GM12801 (cell line): ENCODE measurements around the gene SH3RF3.

Experiments used
- CTCF ChIP-seq: IDR thresholded peaks from one replicate; pipeline ENCODE4 v1.5.1; 2011; ENCODE audit warnings: control low read depth; ENCODE audit not compliant: insufficient read length; ENCODE audit errors: extremely low read depth

SH3RF3 gene

DNA sequence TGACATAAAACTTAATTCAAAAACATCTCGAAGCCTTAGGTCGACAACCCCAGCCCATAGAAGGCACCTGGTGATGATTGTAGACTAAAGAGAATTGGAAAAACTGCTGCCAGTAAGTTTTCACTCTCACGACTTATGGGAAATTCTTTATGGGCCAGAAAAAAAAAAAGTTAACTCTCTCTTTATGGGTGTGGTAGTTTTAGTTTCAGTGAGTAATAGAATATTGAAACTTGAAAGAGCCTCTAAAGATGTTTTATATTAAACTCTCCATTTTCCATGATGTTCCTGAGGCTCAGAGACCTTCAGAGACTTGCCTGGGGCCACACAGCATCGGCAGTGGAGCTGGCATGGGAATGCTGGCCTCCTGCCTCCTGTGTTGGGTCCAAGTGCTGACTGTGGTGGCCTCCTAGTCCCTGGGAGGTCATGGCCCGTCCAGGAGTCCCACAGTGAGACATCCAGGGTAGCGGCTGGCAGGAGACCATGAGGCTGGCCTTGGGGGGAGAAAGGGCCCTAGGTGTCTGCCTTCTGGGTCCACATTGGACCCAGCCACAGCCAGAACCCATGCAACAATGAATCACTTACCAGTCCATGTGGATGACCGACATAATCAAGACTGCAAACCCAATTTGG, 325.9 kb downstream of the SH3RF3 start:
- no peak for TF ChIP-seq CTCF

DNA sequence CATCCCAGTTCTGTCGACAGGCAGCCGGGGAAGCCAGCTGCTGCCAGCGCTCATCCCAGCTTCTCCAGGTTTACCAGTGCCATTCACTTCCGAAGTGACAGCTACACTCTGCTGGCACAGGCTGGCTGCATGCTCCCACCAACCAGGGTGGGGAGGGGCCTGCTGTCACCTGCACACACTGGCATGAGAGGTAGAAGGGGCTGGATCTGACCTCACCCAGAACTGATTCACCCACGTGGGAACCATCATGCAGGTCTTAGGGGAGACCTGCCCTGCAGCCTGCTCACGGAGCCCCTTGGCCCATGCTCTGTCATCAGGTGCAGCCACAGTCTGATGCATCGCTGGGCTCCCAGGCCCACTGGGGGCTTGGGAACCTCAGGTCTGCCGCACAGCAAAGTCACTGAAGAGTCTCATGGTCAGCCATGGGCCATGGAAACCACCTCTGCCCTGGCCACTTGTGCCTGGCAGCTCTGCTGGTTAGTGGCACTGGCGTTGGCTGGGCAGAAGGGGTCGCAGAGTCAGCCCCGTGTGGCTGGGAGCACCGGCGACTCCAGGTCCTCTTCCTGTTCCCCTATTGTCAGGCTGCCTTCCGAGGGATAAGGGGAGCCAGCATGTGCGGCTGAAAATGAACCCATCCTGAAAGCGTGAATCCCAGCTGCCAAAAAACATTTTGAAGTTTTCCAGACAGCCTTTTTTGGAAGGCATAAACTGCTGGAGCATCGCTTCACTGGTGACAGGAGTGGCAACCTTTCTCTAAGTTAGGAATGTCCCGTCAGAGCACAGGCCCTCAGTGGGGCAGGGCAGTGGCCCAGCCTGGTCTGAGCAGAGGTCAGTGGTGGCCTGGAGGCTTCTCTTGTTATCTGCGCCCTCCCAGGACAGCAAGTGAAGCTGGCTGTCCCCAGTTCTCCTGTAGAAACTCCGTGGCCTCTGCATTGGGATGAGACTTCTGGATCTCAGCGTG, 327.0 kb downstream of the SH3RF3 start:
- no peak for TF ChIP-seq CTCF

DNA sequence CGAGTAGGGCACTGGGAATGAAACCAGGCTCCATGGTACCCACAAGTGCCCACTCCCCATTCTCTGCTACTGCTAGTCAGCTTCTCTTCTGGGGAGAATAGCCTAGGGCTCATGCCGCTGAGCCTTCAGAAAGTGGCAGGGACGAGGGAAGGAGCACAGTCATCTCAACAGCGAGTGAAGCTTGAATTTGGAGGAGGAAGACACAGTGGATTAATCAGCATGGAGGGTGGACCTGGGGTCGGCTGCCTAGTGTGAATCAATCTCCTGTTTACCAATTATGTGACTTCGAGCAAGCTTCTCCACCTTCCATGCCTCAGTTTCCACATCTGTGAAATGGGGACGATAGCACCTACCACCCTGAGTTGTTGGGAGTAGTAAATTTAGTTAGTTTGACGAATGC, 327.8 kb downstream of the SH3RF3 start:
- no peak for TF ChIP-seq CTCF

DNA sequence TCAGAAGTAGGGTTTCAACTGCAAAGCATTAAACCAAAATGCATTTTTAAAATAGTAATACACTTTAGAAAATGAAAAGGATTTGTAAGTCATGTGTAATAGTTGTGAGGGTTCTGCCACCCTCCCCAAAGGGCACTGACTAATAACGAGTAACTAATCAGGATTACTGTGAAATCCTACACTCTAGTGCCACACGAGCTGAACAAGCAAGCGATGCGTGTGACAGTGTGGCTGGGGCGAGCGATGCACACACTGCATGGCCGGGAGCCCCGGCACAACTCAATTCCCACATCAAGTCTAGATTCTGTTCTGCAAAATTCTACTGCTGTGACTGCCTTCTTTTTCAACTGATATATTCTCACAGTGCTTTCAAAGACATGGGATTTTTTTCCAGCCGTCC, 328.4 kb downstream of the SH3RF3 start:
- TF ChIP-seq CTCF, result no peak

DNA sequence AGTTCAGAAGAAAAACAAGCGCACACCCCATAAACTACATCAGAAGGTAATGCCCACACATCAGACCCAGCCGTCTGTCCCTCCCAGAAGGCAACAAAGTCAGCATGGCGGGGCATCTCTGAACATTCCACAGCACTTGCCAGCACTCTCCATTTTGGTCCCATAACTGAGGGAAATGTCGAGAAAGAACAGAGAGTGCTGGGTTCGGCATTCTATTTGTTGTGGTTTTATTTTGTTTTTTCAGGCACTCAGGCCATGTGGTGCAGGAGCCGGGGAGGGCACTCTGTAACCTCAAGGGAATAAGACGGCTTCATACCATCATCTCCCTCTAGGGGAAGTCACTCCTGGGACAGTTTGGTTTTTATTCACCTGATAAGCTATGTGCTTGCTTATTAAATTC, 328.8 kb downstream of the SH3RF3 start:
- TF ChIP-seq CTCF, result no peak

DNA sequence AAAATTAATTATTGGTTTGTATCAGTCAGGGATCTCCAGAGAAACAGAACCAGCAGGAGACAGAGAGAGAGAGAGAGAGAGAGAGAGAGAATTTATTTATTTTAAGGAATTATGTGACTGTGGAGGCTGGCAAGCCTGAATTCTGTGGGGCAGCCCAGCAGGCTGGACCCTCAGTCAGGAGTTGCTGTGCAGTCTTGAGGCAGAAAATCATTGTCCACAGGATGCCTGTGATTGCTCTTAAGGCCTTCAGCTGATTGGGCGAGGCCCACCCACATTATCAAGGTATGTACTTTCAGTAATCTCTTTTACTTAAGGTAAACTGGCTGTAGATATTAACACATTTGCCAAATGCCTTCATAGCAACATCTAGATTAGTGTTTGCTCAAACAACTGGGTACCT, 329.5 kb downstream of the SH3RF3 start:
- TF ChIP-seq CTCF, result no peak

- no peak for TF ChIP-seq CTCF
Observed at GRCh38 chr2:109459485-109459884, 330.5 kb downstream of the SH3RF3 start.
